RCC 7860 (cell line): ENCODE data around the gene CA9.
A peak's percentile ranks its signal among the peaks of the same experiment; 100 is the strongest.
"Not testable (repeated sequence)": the region's sequence is repeated elsewhere in the genome, so short reads cannot be mapped to it uniquely, and the experiment has no call there.

ENCODE experiments used
- DNase-seq: peaks from one replicate; pipeline ENCODE4 v3.0.0-alpha.2; 2015; ENCODE audit warnings: low spot score
- FAIRE-seq: peaks from 2 replicates; lab custom pipeline; 2012; peaks lifted over from hg19 to GRCh38; lab: Jason Lieb, UNC

The CA9 gene

GRCh38 chr9:35673132-35674024 lies at the start of gene CA9:
Gene CA9, plus strand, starts transcription at chr9:35673928. Its CDS starts 32 bp downstream, at chr9:35673960.
- no peak for DNase-seq
- no peak for FAIRE-seq

DNA sequence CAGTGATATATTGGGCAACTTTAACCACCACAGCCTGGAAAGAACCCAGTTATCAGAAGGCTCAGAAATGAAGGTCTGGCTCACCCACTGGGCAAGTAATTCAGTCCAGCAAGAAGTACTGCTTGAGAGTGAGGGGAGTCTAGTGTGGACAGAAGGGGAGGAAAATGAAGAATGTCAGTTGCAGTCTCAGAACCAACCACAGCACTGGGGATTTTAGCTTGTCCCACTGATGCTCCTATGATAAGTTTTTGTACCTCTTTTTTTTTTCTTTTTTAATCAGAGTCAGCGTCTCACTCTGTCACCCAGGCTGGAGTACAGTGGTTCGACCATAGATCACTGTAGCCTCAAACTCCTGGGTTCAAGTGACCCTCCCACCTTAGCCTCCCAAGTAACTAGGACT lies 46.2 kb upstream of the CA9 start:
- DNase-seq, result no peak
- FAIRE-seq, result no peak

DNA sequence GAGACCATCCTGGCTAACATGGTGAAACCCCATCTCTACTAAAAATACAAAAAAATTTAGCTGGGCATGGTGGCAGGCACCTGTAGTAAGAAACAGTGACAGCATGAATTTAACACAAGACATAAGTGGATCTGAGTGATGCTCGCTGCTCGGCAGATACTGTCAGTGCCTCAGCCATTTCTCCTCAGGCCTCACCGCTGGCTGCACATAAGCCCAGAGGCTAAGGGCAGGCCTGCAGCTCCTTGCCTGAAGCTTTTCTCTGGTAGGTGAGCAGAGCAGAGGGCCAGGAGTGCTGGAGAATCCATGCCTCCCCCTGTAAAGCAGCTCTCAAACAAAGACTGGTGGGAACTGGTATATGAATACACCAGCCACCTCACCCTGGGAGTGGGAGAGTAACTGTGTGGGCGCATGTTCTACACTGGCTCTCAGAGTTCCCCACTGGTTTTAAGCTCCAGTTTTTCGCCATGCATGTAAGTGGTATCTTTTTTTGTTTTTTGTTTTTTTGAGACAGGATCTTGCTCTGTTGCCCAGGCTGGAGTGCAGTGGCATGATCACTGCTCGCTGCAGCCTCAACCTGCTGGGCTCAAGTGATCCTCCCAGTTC lies 45.2 kb upstream of the CA9 start:
- no peak for FAIRE-seq
- DNase-seq, result no peak

DNA sequence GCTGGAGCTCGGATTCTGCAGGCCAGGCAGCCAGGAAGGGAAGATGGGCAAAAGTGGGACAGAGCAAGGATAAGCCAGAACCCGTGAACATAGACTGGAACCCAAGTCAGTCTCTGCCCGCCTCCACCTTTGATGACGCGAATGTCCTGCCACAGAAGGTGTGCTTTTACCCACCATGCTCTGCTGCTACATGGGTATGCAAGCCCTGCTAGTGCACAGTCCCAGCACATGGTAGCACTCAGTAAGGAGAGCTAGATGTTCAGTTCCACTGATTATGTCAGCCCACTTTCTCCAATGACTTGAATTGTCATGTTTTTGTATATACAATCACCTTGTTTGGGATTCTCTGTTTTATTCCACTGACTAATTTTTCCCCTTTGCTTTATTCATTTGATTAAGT lies 44.1 kb upstream of the CA9 start:
- FAIRE-seq (no peak), DNase-seq (no peak)

DNA sequence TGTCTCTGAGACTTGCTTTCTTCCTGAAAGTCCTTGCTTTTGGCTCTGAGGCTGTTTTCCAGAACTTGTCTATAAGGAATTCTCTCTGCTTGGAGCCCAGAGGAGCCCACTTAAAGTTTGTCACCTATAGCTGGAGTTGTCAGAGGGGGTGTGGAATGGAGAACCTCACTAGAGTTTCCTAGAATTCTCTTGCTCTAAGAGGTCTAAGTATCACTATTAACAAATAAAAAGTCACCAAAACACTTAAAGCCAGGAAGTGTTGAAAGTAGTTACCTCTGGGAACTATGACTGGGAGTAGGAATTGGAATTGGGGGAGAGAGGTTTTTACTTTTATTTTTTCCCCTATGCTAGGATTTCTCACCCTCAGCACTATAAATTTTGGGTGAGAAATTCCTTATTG lies 38.0 kb upstream of the CA9 start:
- FAIRE-seq (no peak), DNase-seq (no peak)

GRCh38 chr9:35636135-35636876 lies 37.4 kb upstream of the CA9 start:
- no peak for FAIRE-seq
- DNase-seq, result no peak

DNA sequence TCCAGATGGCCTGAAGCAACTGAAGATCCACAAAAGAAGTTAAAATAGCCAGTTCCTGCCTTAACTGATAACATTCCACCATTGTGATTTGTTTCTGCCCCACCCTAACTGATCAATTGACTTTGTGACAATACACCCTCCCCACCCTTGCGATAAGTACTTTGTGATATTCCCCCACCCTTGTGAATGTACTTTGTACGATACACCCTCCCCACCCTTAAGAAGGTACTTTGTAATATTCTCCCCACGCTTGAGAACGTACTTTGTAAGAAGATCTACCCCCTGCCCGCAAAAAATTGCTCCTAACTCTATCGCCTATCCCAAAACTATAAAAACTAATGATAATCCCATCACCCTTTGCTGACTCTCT lies 36.9 kb upstream of the CA9 start:
- DNase-seq, FAIRE-seq: not testable (repeated sequence)

DNA sequence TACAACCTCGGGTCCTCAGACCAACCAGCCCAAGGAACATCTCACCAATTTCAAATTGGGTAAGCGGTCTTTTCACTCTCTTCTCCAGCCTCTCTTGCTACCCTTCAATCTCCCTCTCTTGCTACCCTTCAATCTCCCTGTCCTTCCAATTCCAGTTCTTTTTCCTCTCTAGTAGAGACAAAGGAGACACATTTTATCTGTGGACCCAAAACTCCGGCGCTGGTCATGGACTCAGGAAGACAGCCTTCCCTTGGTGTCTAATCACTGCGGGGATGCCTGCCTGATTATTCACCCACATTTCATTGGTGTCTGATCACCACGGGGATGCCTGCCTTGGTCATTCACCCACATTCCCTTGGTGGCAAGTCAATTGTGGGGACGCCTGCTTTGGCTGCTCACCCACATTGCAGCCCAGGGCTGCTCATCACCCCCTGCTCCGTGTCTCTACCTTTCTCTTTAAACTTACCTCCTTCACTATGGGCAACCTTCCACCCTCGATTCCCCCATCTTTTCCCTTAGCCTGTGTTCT lies 36.2 kb upstream of the CA9 start:
- FAIRE-seq, DNase-seq: not testable (repeated sequence)

- not testable (repeated sequence) for DNase-seq, FAIRE-seq
These were observed 35.0 kb upstream of the CA9 start for GRCh38 chr9:35638751-35639150.

DNA sequence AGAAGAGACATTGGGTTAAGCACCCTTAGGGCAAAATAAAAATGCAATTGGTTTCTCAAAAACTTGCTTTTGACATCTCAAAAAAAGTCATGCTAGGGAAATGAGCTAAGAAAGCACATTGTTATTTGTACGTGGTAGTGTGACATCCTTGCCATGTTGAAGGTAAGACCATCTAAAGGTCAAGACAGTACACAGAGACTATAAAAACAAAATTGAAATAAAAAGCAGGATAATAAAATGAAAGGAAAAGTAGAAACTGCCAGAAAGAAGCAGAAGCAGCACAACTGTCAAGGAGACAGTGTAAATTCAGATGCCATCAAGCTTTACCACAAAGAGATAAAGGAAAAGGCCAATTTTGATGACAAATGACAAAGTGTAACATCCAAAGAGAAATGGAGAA lies 34.5 kb upstream of the CA9 start:
- DNase-seq, FAIRE-seq: not testable (repeated sequence)

- FAIRE-seq (no peak), DNase-seq (no peak)
These were observed 34.1 kb upstream of the CA9 start for GRCh38 chr9:35639631-35640030.

- DNase-seq, FAIRE-seq: not testable (repeated sequence)
These were observed 33.3 kb upstream of the CA9 start for GRCh38 chr9:35640431-35640830.

DNA sequence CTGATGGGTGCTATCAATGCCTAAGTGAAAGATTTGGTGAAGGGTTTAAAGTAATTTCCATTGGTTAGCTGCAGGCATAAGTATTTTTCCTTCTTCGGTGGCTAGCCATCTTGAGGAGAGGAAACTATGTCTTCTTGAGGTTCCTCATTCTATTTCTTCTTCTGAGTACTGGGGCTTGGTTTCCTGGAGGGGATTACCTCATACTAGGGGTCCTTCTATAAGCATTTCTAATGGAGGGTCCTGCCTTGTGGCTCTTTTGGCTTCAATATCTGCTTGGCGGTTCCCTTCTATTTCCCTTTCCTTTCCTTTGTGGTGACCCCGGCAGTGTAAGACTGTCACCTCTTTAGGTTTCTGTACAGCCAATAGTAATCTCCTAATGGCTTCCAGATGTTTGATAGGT lies 32.2 kb upstream of the CA9 start:
- not testable (repeated sequence) for FAIRE-seq

GRCh38 chr9:35643046-35643445 lies 30.7 kb upstream of the CA9 start:
- DNase-seq, result no peak
- no peak for FAIRE-seq

More for the DNA sequence above, 32.2 kb upstream of the CA9 start:
- not testable (repeated sequence) for DNase-seq

GRCh38 chr9:35645736-35646135 lies 28.0 kb upstream of the CA9 start:
- not testable (repeated sequence) for DNase-seq

GRCh38 chr9:35646153-35646532 lies 27.6 kb upstream of the CA9 start:
- DNase-seq, result no peak
- no peak for FAIRE-seq

More at GRCh38 chr9:35645736-35646135, 28.0 kb upstream of the CA9 start:
- not testable (repeated sequence) for FAIRE-seq

- peak; percentile 52 for DNase-seq
- FAIRE-seq, result no peak
These were observed 27.0 kb upstream of the CA9 start for GRCh38 chr9:35646533-35647265.

DNA sequence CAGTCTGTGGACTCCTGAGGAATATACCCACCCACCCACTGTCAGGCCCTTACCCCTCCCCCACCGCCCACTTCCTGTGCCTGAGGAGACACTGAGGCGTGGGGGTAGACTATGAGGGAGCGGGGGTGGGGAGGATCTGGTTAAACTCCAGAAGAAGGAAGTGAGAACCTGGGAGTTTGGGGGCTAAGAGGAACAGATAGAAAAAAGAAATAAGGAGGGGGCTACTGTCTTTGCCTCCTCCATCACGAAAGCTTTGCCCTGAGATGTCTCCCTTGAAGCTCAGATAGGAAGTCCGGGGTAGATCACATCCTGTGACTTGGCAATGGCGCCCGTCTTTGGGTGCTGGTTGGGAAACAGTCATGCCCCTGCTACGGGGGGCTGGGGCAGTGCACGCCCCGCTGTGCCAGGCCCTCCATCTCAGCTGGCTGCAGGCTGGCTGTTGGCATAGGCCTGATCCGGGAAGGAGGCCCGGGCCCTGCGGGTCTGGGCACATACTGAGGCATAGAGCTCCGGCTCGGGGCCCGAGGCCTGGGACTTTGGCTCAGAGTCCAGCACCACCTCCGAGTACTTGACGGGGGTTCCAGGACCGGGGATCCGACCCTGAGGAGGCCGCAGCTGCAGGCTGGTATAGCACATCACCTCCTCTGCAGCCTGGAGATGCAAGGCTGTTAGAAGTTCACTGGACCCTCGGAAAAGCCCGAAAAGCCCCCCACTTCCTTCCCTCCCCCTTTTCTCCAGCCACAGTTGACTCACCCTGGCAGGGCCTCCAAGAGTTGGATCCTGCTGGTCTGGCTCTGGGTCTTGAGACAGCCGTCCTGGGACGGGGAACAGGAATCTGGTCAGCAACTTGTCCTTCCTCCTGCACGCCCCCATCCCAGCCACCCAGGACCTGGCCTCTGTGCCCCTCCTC lies 24.0 kb upstream of the CA9 start:
- DNase-seq, result no peak
- no peak for FAIRE-seq

DNA sequence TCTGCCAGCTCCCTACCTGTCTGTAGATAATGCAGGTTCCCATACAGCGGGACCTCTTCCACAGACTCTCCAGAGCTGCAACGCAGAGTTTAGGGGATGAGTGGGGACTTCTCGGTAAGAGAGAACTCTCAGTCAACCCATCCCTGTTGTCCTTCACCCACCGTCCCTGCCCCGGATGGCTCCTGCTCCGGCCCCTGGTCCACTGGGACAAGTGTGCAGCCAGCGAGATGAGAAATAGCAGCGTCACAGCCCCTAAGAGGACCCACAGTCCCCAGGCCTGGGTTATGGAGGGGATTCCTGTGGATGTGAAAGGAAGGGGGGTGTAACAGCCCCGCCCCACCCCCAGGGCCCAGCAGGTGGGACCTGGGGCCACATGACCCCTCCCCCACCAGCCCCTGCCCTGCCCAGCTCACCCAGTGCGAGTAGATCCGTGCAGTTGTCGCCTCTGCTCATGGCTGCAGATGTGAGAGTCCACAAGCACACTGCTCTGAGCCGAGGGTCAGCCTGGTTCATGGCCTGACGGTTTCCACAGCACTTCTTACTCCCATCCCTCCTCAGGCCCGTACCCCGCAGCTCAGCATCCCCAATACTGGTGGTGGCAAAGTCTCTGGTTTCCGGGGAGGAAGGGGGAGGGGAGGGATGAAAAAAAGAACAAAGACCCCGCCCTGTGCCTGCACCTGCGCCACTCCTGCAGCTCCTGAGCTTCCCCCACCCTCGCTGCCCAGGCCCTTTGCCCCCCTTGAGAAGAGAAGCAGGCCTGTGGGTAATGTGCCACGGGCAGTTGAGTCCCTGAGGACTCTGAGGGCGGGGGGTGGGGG lies 23.2 kb upstream of the CA9 start, which contains the start of gene SIT1:
SIT1 (minus strand) TSS at position 591 of the 818 bp plus-strand sequence; CDS start at position 513, 78 bp downstream.
- no peak for FAIRE-seq
- DNase-seq, result no peak
